HL-60 (cell line): ENCODE results near the gene SUMO4.

ENCODE experiments used
- DNase-seq, 2 experiments: peaks; one replicate each; pipeline ENCODE4 v3.0.0-alpha.2; 2010 to 2020; ENCODE audit warnings: low read depth in 1 of 2, low spot score in 1 of 2
- H3K27ac ChIP-seq: fragments of 250-450 bp; sonication (Bioruptor Pico); replicated peaks from 2 replicates; pipeline ENCODE4 v1.5.1; 2020; ENCODE audit warnings: mild to moderate bottlenecking, moderate library complexity
- H3K27me3 ChIP-seq: fragments of 250-450 bp; sonication (Bioruptor Pico); 2 replicates; pipeline ENCODE4 v1.5.1; 2021; ENCODE audit warnings: mild to moderate bottlenecking, moderate library complexity; ENCODE audit not compliant: insufficient read depth, poor library complexity, severe bottlenecking
- H3K4me3 ChIP-seq: replicated peaks from 2 replicates; pipeline ENCODE4 v1.5.1; 2011; ENCODE audit warnings: mild to moderate bottlenecking, control low read depth, low read length; ENCODE audit not compliant: insufficient read depth
- CTCF ChIP-seq: IDR thresholded peaks from one replicate; pipeline ENCODE4 v1.5.1; 2011; ENCODE audit warnings: low read length, control low read depth, inconsistent platforms; ENCODE audit not compliant: insufficient read depth
- GABPA ChIP-seq: IDR thresholded peaks from 2 replicates; pipeline ENCODE4 v1.6.1; 2012; ENCODE audit warnings: low read depth
- POLR2AphosphoS5 ChIP-seq: IDR thresholded peaks from 2 replicates; pipeline ENCODE4 v1.6.1; 2012; ENCODE audit warnings: low read depth
- REST ChIP-seq: IDR thresholded peaks from 2 replicates; pipeline ENCODE4 v1.6.1; 2012; ENCODE audit warnings: low read depth; ENCODE audit not compliant: insufficient replicate concordance
- SPI1 ChIP-seq: IDR thresholded peaks from 2 replicates; pipeline ENCODE4 v1.6.1; 2012; ENCODE audit warnings: low read depth, mild to moderate bottlenecking, borderline replicate concordance

The SUMO4 gene

GRCh38 chr6:149428606-149429005 lies 28.5 kb downstream of the SUMO4 start:
- no peak for DNase-seq
- Histone ChIP-seq H3K4me3 (no peak overlapping the region), H3K27ac (no peak overlapping the region), H3K27me3 (peaks cover 7% of the 10 kb centered on the region)
- TF ChIP-seq GABPA: no peak
- TF ChIP-seq POLR2AphosphoS5: no peak
- TF ChIP-seq CTCF: no peak

GRCh38 chr6:149429427-149430360 lies 29.6 kb downstream of the SUMO4 start:
- no peak overlapping the region for H3K27ac ChIP-seq
- H3K27me3 ChIP-seq: no peaks in the 10 kb centered on the region
- TF ChIP-seq GABPA: no peak
- DNase-seq: no peak
- no peak overlapping the region for H3K4me3 ChIP-seq

- Histone ChIP-seq H3K4me3 (no peak overlapping the region), H3K27me3 (no peaks in the 10 kb centered on the region), H3K27ac (no peak overlapping the region)
- TF ChIP-seq POLR2AphosphoS5: no peak
- TF ChIP-seq CTCF: peak; percentile 85
- peak; percentile 65 to 86 for DNase-seq
Measured at GRCh38 chr6:149431905-149432775, 32.1 kb downstream of the SUMO4 start.

GRCh38 chr6:149433405-149433804 lies 33.3 kb downstream of the SUMO4 start:
- DNase-seq: no peak
- TF ChIP-seq GABPA (no peak), POLR2AphosphoS5 (no peak), CTCF (no peak), SPI1 (no peak), REST (no peak)
- no peak overlapping the region for H3K4me3 ChIP-seq

GRCh38 chr6:149433881-149434280 lies 33.8 kb downstream of the SUMO4 start:
- TF ChIP-seq POLR2AphosphoS5 (no peak), GABPA (no peak), CTCF (no peak), REST (no peak), SPI1 (no peak)
- H3K27me3 ChIP-seq: no peaks in the 10 kb centered on the region
- no peak overlapping the region for H3K4me3 ChIP-seq
- no peak overlapping the region for H3K27ac ChIP-seq
- DNase-seq: no peak

More at GRCh38 chr6:149433405-149433804, 33.3 kb downstream of the SUMO4 start:
- Histone ChIP-seq H3K27me3 (no peaks in the 10 kb centered on the region), H3K27ac (no peak overlapping the region)
